Activated T-cell treated with anti-CD3 and anti-CD28 coated beads for 24 hours (primary cell): ENCODE results near the gene CRABP2.

Experiments used
- DNase-seq: peaks from one replicate; pipeline ENCODE4 v3.0.0-alpha.2; 2020; ENCODE audit warnings: low read depth

CRABP2 gene

GRCh38 chr1:156689953-156690674 is 15.3 kb downstream of the CRABP2 start:
- DNase-seq, result no peak

DNA sequence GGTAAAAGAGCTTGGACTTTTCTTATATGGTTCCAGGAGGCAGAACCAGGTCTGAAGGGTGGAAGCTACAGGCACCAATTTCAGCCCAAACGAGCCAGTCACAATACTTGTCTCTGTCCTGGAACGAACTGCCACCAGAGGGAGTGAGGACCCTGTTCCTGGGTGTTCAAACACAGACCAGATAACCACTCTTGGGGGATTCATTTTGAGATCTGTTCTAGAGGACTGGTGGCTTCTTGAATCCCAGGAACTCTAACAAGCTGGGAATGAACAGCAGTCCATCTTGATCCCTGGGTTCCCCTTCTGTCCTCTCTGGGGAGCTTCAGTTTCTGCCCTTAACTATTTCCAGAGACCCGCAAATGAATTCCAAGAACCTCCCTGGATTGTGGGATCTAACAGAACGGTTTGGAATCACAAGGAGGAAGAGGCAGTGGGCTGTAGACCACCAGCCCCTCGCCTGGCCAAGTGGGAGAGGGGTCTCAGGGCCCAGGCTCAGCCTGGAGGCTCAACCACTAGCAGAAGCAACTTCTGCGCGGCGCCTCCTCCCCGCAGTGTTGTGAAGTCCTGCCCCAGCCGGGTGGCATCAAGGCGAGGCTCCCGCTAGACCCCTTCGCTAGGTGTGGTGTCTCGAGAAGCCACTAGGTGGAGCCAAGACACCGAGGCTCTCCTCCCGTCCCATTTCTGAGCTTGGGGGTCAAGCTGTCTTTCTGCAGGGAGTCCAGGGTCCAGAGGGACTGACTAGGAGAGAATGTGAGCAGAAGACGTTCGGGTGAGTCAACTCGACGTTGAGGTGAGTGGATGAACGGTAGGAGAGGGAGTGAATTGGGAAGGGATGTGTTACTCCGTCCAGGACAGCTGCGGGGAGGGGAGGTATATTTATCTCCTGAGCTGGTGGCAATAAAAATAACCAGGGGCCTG is 16.1 kb downstream of the CRABP2 start:
- peak; percentile 68 for DNase-seq

DNA sequence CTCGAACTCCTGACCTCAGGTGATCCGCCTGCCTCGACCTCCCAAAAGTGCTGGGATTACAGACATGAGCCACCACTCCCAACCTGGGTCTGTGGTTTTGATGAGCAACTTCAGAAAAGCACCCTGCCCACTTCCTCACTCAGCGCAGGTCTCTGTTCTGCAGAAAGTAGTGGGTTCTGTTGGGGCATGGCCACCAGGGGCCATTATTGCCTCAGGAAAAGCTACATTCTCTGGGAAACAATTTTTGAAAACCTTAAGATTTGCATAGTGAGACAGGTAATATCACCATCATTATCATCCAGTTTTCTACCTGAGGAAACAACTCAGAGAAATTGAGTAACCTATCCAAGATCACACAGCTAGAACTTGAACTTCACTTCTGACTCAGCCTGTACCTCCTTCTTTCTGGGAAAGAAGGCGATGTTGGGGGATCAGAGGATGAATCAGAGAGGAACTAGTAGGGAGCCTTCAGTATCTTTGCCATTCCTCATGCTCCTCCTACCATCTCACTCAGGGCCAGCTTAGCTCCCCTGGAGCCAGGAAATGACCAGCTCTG is 21.1 kb downstream of the CRABP2 start:
- DNase-seq, result no peak

GRCh38 chr1:156682166-156682890 is 23.1 kb downstream of the CRABP2 start:
- DNase-seq, result no peak

- DNase-seq, result no peak
Measured at GRCh38 chr1:156681196-156681960, 24.0 kb downstream of the CRABP2 start.

- no peak for DNase-seq
Measured at GRCh38 chr1:156680056-156680455, 25.3 kb downstream of the CRABP2 start.

DNA sequence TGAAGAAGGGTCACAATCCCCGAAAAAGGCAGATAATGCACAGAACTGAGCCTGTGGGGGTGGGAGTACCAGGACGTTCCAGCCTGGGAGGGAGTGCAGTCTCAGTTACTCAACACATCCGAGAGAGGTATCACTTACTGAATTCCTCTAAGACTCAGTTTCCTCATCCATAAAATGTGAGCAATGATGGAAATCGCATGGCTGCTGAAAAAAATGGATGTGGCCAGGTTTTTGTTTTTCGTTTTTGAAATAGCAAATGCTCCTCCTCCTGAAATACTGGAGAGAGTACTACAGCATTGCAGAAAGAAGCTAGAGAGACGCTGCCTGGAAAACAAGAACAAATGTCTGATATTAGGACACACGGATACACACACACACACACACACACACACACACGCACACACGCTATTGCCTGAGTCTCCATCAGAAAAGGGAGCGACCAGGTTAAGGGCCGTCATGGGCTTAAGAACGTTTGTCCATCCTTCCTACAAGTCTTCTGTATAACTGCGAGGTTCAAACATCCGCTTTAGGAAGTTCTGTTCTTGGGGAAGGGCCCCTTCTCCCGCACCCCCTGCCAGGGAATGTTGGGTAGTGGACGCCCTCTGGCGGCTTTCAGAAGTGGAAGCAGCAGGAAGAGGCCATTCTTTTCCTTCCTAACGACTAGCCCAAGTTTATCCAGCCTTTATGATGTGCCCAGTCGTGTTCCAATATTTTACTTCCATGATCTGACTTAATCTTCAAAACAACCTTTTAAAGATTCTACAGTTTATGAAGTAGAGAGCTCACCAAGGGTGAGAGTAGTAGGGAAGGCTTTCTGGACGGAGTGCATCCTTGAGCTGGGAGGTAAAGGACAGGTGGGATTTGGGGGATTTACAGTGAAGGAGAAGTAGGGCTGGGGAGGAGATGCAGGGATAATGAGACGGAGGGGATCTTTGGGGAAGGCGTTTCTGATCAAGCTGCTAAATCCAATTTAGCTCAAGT is 27.5 kb downstream of the CRABP2 start:
- no peak for DNase-seq

DNA sequence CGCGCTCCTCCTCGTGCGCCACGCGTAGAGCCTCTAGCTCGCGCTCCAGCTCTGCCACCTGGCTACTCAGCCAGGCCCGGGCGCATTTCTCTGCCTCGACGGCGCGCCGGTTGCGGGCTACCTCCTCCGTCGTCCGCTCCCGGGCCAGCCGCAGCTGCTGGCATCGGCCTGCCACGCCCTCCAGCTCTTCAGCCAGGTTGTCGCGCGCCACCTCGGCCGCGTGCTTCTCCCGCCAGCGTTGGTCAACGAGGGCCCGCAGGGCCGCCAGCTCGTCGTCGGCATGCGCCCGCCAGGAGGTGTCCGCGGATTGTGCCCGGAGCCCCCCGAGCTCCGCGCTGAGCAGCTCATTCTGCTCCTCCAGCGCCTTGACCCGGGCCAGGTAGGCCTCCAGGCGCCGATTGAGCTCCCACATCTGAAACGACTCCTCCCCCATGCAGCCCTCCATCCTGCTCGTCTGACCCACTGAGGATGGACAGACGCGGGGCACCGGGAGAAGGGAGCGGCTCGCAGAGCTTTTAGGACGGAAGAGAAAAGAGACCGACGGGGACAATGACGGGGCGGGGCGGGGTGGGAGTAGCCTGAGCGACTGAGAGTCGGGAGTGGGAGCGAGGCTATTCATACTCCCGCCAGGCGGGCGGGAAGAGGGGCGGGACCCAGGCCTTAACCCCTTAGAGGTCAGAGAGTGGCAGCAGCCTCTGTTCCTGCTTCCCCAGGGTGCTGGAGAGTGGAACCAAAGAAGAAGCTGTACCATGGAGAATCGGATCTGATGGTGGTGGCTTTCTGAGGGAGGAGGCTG is 28.4 kb downstream of the CRABP2 start, which contains the start of gene NES:
Gene NES, minus strand, starts transcription at position 588 of the 796 bp plus-strand sequence. Its CDS starts 143 bp downstream, at position 445.
- no peak for DNase-seq

- DNase-seq, result no peak
Measured at GRCh38 chr1:156676114-156676819, 29.1 kb downstream of the CRABP2 start.

GRCh38 chr1:156675210-156676113 is 29.9 kb downstream of the CRABP2 start:
- no peak for DNase-seq

DNA sequence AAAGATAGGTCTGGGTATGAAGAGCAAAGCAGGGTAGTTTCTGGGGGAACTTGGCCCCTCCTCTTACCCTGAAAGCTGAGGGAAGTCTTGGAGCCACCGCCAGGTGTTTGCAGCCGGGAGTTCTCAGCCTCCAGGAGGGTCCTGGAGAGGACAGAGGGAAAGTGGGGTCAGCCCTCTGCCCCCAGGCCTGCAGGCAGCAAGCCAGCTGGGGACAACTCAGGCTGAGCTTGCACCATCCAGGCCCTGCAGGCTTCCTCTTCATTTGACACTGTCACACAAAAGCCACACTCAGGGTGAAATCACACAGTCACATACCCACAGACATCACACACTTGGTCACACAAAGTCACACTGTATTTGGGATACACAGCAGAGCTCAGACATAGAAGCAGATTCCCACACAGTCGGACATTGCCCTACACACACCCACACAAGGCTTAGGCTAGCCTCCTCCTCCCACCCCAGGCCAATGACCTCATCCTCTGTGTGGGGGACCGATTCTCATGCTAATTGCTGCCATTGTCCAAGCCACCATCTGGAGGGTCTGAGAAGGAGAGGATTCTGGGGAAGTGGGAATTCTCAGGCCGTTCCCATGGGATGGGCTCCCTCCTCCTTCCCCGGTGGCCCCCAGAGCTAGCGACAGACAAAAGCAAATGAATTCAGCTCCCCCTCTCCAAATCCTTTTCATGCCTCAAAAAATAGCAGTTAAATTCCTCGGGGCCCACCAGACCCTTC is 31.8 kb downstream of the CRABP2 start:
- DNase-seq, result no peak

GRCh38 chr1:156671804-156672203 is 33.6 kb downstream of the CRABP2 start:
- DNase-seq, result no peak

DNA sequence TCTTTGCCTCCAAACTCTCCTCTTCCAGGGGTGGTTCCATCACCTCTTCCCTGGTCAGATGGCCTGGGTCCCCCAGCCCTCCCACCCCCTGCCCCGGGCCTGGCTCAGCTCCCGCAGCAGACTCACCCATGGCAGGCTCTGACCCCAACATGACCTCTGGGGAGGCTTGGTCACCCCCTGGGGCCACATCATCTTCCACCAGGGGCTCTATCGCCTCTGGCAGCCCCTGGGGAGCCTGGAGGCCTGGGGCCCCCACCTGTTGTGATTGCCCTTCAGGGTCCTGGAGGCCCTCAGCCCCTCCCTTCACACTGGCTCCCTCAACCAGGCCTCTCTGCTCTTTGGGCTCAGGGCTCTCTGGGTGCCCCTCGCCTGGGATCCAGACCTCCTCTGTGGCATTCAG is 34.6 kb downstream of the CRABP2 start:
- no peak for DNase-seq

- no peak for DNase-seq
Measured at GRCh38 chr1:156670359-156670758, 35.0 kb downstream of the CRABP2 start.

DNA sequence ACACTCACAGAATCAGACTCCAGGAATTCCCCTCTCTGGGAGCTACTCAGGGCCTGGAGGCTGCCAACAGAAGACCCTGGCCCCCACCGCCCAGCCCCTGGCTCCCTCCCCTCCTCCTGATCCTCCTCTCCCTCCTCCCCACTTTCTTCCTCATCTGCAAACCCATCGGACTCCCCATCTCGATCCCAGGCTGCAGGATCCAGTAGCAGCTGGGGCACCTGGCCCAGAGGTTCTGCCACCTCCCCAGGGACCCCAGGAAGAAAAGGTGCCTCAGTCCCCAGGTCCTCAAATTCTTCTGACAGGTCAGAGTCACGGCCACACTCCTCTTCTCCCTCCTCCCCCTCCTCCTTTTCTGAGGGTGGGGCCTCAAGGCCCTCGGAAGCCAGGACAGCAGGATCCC is 35.6 kb downstream of the CRABP2 start:
- no peak for DNase-seq

GRCh38 chr1:156668801-156669637 is 36.4 kb downstream of the CRABP2 start:
- DNase-seq, result no peak
